GM12872 (cell line): ENCODE data around the gene CDK5R2.

ENCODE experiments used
- TF ChIP-seq, protein P1 (sequence below): IDR thresholded peaks from 3 replicates; pipeline ENCODE4 v1.5.1; 2011; ENCODE audit warnings: low read depth, mild to moderate bottlenecking, low read length, moderate library complexity; ENCODE audit not compliant: insufficient read depth

Gene CDK5R2

GRCh38 chr2:218998414-218999002, 39.0 kb downstream of the CDK5R2 start:
- TF ChIP-seq, protein P1, sequence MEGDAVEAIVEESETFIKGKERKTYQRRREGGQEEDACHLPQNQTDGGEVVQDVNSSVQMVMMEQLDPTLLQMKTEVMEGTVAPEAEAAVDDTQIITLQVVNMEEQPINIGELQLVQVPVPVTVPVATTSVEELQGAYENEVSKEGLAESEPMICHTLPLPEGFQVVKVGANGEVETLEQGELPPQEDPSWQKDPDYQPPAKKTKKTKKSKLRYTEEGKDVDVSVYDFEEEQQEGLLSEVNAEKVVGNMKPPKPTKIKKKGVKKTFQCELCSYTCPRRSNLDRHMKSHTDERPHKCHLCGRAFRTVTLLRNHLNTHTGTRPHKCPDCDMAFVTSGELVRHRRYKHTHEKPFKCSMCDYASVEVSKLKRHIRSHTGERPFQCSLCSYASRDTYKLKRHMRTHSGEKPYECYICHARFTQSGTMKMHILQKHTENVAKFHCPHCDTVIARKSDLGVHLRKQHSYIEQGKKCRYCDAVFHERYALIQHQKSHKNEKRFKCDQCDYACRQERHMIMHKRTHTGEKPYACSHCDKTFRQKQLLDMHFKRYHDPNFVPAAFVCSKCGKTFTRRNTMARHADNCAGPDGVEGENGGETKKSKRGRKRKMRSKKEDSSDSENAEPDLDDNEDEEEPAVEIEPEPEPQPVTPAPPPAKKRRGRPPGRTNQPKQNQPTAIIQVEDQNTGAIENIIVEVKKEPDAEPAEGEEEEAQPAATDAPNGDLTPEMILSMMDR = no peak

DNA sequence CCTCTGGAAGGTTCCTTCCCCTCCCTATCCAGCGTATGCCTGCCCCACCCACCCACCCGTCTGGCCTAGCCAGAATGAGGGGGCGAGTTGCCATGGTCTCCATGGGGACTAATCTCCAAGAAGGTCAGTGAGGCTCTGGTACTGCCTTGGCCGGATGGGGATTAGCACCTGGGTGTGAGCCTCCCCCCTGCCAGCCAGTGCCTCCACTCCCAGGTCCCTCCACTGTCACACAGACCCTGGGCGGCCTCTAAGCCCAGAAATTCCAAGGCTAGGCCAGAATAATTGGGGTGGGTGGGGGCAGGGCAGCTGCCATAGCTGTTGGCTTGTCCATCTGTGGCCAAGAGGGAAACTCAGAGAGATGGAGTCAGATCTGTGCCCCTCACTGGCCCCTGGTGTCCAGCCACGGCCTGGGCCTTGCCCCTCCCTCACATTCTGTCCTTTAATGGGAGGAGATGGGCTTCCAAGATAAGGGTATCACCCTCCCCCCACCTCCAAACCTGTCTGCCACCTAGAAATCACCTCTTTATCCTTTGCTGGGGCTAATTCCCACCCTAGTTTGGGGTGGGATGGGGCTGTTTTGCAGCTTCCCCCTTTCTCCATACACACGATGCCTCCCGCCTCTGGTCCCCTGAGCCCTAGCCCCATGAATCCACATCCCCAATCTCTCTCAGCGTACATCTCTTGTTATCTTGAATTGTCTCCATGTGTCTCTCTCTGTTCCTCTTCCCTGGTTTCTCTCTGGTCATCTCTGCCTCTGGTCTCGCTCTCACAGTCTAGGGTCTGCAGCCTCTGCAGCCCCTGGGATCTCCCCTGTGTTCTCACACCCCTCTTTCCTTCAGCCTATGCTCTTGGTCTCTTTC, 39.8 kb downstream of the CDK5R2 start:
- TF ChIP-seq, protein P1 = no peak

DNA sequence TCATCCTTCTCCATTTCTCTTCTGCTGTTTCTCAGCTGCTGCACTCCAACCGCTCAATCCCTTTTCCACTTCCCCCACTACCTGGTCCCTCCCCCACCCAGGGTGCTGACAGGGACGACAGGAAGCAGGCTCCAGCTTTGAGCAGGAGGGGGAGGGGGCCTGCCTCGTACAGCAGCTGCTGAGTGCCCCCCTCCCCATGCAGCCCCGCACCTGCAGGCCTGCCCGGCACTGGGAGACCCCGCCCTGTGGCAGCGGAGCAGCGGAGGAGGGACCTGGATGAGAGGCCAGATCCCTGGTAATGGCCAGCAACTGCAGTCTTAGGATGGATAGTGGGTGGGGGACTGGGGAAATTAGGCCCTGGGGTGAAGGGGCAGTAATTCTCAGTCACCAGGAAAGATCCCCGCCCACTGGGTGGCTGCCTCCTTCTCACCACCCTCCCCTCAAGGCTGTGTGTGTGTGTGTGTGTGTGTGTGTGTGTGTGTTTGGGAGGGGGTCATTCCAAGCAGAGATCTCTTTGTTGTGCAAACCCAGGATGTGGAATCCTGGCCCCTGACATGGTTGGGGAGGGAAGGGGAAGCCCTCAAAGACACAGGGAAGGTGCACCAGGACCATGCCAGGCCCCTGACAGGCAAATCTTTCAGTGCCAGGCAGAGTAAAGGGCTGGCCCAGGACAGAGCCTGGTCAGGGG, 40.6 kb downstream of the CDK5R2 start:
- TF ChIP-seq, protein P1 = no peak

- TF ChIP-seq, protein P1 = no peak
Measured at GRCh38 chr2:219000569-219000960, 41.1 kb downstream of the CDK5R2 start.

- TF ChIP-seq, protein P1 = no peak
Measured at GRCh38 chr2:219001100-219001576, 41.7 kb downstream of the CDK5R2 start.

GRCh38 chr2:219001577-219002394, 42.3 kb downstream of the CDK5R2 start:
- TF ChIP-seq, protein P1 = no peak
